Kidney epithelial cell (primary cell): Measurements from ENCODE around the gene ATP2A1. TPM values are rescaled to one million over a fixed set of nuclear protein-coding genes. Genes with fewer than 3 reads are reported as not detected.

Source experiments
- DNase-seq: peaks from one replicate; pipeline ENCODE4 v3.0.0-alpha.2; 2010; ENCODE audit warnings: low read depth
- H3K27me3 ChIP-seq: 2 replicates; pipeline ENCODE4 v1.6.0; 2011; ENCODE audit warnings: low read length; ENCODE audit not compliant: control insufficient read depth, insufficient read depth
- H3K36me3 ChIP-seq: 2 replicates; pipeline ENCODE4 v1.5.1; 2011; ENCODE audit warnings: low read length; ENCODE audit not compliant: control insufficient read depth, insufficient read depth
- H3K4me3 ChIP-seq: 2 replicates; pipeline ENCODE4 v1.5.1; 2011; ENCODE audit warnings: low read depth, mild to moderate bottlenecking, control low read depth, low read length
- CTCF ChIP-seq: IDR thresholded peaks from 2 replicates; pipeline ENCODE4 v1.5.1; 2011; ENCODE audit warnings: mild to moderate bottlenecking, moderate library complexity, low read length, control low read depth, inconsistent platforms; ENCODE audit not compliant: insufficient read depth, poor library complexity, severe bottlenecking
- total RNA-seq: library from RNA; depleted of rRNA; stranded (reverse); fragments of >200 nt; gene quantifications from 2 replicates; pipeline ENCODE4 v1.2.3, GENCODE V29; 2015

ATP2A1 gene
- total RNA-seq, 1 donor from 2014 or later = 0.17 TPM

GRCh38 chr16:28846080-28846932 lies 32.0 kb upstream of the ATP2A1 start, which contains the start of gene TUFM:
TSS of gene TUFM (minus strand) at chr16:28846348. CDS start at chr16:28846269, 79 bp downstream.
- H3K4me3 ChIP-seq = peak within 1 kb of the TSS; percentile 97
- peaks cover 2% of the 10 kb centered on the region for H3K36me3 ChIP-seq
- DNase-seq = peak; percentile 87
- peak; percentile 61 for TF ChIP-seq CTCF
- no peaks in the 10 kb centered on the region for H3K27me3 ChIP-seq

- Histone ChIP-seq H3K27me3 (no peaks in the 10 kb centered on the region), H3K36me3 (peaks cover 2% of the 10 kb centered on the region), H3K4me3 (peak overlapping the region; percentile 93)
- no peak for TF ChIP-seq CTCF
- no peak for DNase-seq
Measured at GRCh38 chr16:28846933-28847273, 31.4 kb upstream of the ATP2A1 start.

GRCh38 chr16:28858421-28858820 lies 19.9 kb upstream of the ATP2A1 start:
- Histone ChIP-seq H3K36me3 (no peaks in the 10 kb centered on the region), H3K27me3 (no peaks in the 10 kb centered on the region), H3K4me3 (no peak overlapping the region)
- no peak for TF ChIP-seq CTCF
- DNase-seq = no peak

GRCh38 chr16:28859326-28859725 lies 19.0 kb upstream of the ATP2A1 start:
- Histone ChIP-seq H3K27me3 (no peaks in the 10 kb centered on the region), H3K36me3 (no peaks in the 10 kb centered on the region), H3K4me3 (no peak overlapping the region)
- TF ChIP-seq CTCF = no peak
- DNase-seq = no peak

- no peaks in the 10 kb centered on the region for H3K27me3 ChIP-seq
- peaks cover 5% of the 10 kb centered on the region for H3K36me3 ChIP-seq
- no peak for DNase-seq
- no peak for TF ChIP-seq CTCF
- peak overlapping the region; percentile 84 for H3K4me3 ChIP-seq
Measured at GRCh38 chr16:28863929-28864793, 14.1 kb upstream of the ATP2A1 start.
